HG03280 (cell line): ENCODE measurements around the gene PPFIBP1.
"Not testable (repeated sequence)": the region's sequence is repeated elsewhere in the genome, so short reads cannot be mapped to it uniquely, and the experiment has no call there.

Experiments used
- ATAC-seq: cut with Tn5 transposase; IDR thresholded peaks from one replicate; pipeline ENCODE4 v1.9.1; 2021; ENCODE audit warnings: mild to moderate bottlenecking, moderate library complexity; ENCODE audit not compliant: unreplicated experiment

Gene PPFIBP1

GRCh38 chr12:27561535-27562350 is 37.7 kb downstream of the PPFIBP1 start:
- ATAC-seq = no peak

GRCh38 chr12:27564612-27565213 is 40.7 kb downstream of the PPFIBP1 start:
- ATAC-seq = no peak

- ATAC-seq = no peak
These were observed 42.2 kb downstream of the PPFIBP1 start for GRCh38 chr12:27566159-27566558.

- no peak for ATAC-seq
These were observed 42.6 kb downstream of the PPFIBP1 start for GRCh38 chr12:27566626-27567025.

GRCh38 chr12:27571463-27571862 is 47.5 kb downstream of the PPFIBP1 start:
- ATAC-seq = no peak

GRCh38 chr12:27572486-27573255 is 48.7 kb downstream of the PPFIBP1 start:
- ATAC-seq = no peak

GRCh38 chr12:27573972-27574371 is 50.0 kb downstream of the PPFIBP1 start:
- ATAC-seq = no peak

- ATAC-seq = no peak
These were observed 51.2 kb downstream of the PPFIBP1 start for GRCh38 chr12:27575090-27575761.

GRCh38 chr12:27575762-27576118 is 51.7 kb downstream of the PPFIBP1 start:
- no peak for ATAC-seq

GRCh38 chr12:27576667-27577347 is 52.8 kb downstream of the PPFIBP1 start:
- no peak for ATAC-seq

GRCh38 chr12:27577688-27578087 is 53.7 kb downstream of the PPFIBP1 start:
- no peak for ATAC-seq

- ATAC-seq = no peak
These were observed 54.8 kb downstream of the PPFIBP1 start for GRCh38 chr12:27578689-27579372.

GRCh38 chr12:27580561-27581330 is 56.7 kb downstream of the PPFIBP1 start:
- ATAC-seq = no peak

GRCh38 chr12:27581331-27581671 is 57.3 kb downstream of the PPFIBP1 start:
- ATAC-seq = not testable (repeated sequence)

- not testable (repeated sequence) for ATAC-seq
These were observed 57.8 kb downstream of the PPFIBP1 start for GRCh38 chr12:27581833-27582232.

GRCh38 chr12:27582445-27582844 is 58.4 kb downstream of the PPFIBP1 start:
- not testable (repeated sequence) for ATAC-seq

- ATAC-seq = no peak
These were observed 59.2 kb downstream of the PPFIBP1 start for GRCh38 chr12:27583057-27583797.

- ATAC-seq = no peak
These were observed 60.0 kb downstream of the PPFIBP1 start for GRCh38 chr12:27583981-27584380.
